Measurements from ENCODE around the gene KCNG2. TPM values are rescaled to one million over a fixed set of nuclear protein-coding genes. Genes with fewer than 3 reads are reported as not detected.

KCNG2 gene
- total and polyA plus RNA-seq, 12 donors = 0.16 to 0.79 (median 0.24) TPM; not detected in 7

DNA sequence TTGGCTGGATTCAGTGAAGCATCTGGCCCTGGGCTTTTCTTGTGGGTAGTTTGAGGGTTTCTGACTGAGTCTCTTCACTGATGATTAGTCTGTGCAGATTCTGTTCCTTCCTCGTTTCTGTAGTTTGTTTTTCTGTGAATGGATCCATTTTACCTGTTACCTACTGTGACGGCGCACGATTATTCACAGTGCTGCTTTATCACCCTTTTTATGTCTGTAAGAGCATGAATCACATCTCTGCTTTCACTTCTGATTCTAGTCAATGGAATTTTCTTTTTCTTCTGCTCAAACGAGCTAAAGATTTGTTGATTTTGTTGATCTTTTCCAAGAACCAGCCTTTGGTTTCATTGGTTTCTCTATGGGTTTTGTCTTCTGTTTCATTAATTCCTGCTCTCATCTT lies 92.9 kb downstream of the KCNG2 start:
- Histone ChIP-seq H3K27ac (no peak overlapping the region), H3K36me3 (no peaks in the 10 kb centered on the region), H3K4me1 (no peaks in the 10 kb centered on the region), H3K9me3 (peaks cover 0 to 86% (median 17%) of the 10 kb centered on the region in 11 donors), H3K27me3 (no peaks in the 10 kb centered on the region), H3K4me3 (no peak overlapping the region)
- no peak for ATAC-seq
- no peak for DNase-seq
- 84 to 90% methylated on average over 5 of the region's 5 CpGs for WGBS, 2 donors
- TF ChIP-seq, protein P1, sequence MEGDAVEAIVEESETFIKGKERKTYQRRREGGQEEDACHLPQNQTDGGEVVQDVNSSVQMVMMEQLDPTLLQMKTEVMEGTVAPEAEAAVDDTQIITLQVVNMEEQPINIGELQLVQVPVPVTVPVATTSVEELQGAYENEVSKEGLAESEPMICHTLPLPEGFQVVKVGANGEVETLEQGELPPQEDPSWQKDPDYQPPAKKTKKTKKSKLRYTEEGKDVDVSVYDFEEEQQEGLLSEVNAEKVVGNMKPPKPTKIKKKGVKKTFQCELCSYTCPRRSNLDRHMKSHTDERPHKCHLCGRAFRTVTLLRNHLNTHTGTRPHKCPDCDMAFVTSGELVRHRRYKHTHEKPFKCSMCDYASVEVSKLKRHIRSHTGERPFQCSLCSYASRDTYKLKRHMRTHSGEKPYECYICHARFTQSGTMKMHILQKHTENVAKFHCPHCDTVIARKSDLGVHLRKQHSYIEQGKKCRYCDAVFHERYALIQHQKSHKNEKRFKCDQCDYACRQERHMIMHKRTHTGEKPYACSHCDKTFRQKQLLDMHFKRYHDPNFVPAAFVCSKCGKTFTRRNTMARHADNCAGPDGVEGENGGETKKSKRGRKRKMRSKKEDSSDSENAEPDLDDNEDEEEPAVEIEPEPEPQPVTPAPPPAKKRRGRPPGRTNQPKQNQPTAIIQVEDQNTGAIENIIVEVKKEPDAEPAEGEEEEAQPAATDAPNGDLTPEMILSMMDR (IDR thresholded peaks at IDR 0.05) = no peak
- intact Hi-C loops (cut with DNase I) = no loop called here

DNA sequence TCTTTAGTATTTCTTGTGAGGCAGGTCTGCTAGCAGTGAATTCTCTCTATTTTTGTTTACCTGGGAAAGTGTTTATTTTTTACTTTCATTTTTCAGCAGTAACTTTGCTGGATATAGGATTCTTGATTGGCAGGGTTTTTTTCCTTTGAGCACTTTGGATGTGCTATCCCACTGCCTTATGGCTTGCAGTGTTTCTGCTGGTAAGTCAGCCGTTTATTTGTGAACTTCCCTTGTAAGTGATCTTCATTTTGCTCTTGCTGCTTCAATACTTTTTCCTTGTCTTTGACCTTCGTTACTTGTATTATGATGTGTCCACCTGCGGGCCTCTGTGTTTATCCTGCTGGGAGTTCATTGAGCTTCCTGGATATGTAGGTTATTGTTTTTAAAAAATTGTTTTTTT lies 99.0 kb downstream of the KCNG2 start:
- ATAC-seq (no peak), DNase-seq (no peak)
- TF ChIP-seq, protein P1 (IDR thresholded peaks at IDR 0.05) = no peak
- peaks cover 0 to 96% (median 6%) of the 10 kb centered on the region in 11 donors for H3K9me3 ChIP-seq
- WGBS, 2 donors = 81 to 93% methylated on average over 3 of the region's 3 CpGs
- no peaks in the 10 kb centered on the region for H3K27me3 ChIP-seq
- H3K4me3 ChIP-seq = no peak overlapping the region
- H3K36me3 ChIP-seq = no peaks in the 10 kb centered on the region
- no peaks in the 10 kb centered on the region for H3K4me1 ChIP-seq
- intact Hi-C loops (cut with DNase I) = no loop called here
- no peak overlapping the region for H3K27ac ChIP-seq

DNA sequence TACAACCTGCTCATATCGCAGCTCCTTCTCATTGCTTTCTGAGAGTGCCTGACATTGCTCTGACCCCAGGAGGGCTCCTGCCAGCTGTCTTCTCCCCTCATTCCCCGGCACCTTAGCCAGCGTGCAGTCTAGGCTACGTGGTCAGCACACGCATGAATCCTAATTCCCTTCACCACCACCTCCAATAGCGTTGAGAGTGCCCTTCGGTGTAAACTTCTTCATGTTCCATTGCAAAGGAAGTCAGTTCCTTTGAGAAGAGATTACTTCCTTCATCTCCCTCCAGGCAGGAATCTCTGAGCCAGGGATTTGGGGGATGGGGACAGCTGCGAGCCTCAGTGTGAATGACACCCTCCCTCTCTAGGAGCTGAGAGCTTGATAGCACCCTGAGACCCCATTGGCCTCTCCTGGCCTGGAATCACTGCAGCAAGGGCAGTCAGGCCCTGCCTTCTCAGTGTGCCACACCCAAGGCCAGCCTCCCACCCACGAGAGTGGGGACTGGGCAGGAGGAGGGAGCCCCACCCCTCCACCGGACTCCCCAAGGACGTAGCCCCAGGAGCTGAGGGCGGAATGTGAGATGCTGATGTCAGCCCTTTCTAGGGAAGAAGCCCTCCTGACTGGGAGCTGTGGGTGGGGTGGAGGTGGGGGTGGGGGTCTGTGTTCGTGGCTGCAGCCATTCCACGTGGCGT lies 100.3 kb downstream of the KCNG2 start:
- no peak overlapping the region for H3K27ac ChIP-seq
- TF ChIP-seq, protein P1 (IDR thresholded peaks at IDR 0.05) = no peak
- peaks cover 0 to 12% (median 6%) of the 10 kb centered on the region in 9 donors for H3K36me3 ChIP-seq
- no peaks in the 10 kb centered on the region for H3K27me3 ChIP-seq
- no peak for ATAC-seq
- WGBS, 2 donors = 95 to 96% methylated on average over 15 of the region's 15 CpGs
- DNase-seq = no peak
- peaks cover 0 to 82% (median 6%) of the 10 kb centered on the region in 11 donors for H3K9me3 ChIP-seq
- H3K4me1 ChIP-seq = no peaks in the 10 kb centered on the region
- no peak overlapping the region for H3K4me3 ChIP-seq
- intact Hi-C loops (cut with DNase I) = no loop called here

DNA sequence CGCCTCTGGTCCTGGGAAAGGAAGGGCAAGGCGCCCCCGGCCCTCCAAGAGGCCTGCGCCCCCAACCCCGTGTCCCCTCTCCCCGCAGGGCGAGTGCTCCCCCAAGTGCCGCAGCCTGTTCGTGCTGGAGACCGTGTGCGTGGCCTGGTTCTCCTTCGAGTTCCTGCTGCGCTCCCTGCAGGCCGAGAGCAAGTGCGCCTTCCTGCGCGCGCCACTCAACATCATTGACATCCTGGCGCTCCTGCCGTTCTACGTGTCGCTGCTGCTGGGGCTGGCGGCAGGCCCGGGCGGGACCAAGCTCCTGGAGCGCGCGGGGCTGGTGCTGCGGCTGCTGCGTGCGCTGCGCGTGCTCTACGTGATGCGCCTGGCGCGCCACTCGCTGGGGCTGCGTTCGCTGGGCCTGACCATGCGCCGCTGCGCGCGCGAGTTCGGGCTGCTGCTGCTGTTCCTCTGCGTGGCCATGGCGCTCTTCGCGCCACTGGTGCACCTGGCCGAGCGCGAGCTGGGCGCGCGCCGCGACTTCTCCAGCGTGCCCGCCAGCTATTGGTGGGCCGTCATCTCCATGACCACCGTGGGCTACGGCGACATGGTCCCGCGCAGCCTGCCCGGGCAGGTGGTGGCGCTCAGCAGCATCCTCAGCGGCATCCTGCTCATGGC lies 101.3 kb downstream of the KCNG2 start:
- intact Hi-C loops (cut with DNase I) = no loop called here
- no peak overlapping the region for H3K27ac ChIP-seq
- H3K4me1 ChIP-seq = no peaks in the 10 kb centered on the region
- DNase-seq (no peak), ATAC-seq (peak in 2 of 8 donors; percentile 23 to 28)
- no peaks in the 10 kb centered on the region for H3K27me3 ChIP-seq
- H3K36me3 ChIP-seq = peaks cover 0 to 21% (median 16%) of the 10 kb centered on the region in 9 donors
- H3K4me3 ChIP-seq = no peak overlapping the region
- peaks cover 0 to 72% (median 6%) of the 10 kb centered on the region in 11 donors for H3K9me3 ChIP-seq
- WGBS, 2 donors = 70 to 82% methylated on average over 69 to 70 of the region's 70 CpGs
- TF ChIP-seq, protein P1 (IDR thresholded peaks at IDR 0.05) = no peak
